ENCODE results near the gene NCLN.

GRCh38 chr19:3185461-3186159 lies at the start of gene NCLN:
- no peak for TF ChIP-seq CTCF (IDR thresholded peaks at IDR 0.05; ENCODE audit: low read length)
- no peak for TF ChIP-seq EZH2 (IDR thresholded peaks at IDR 0.05; ENCODE audit: borderline replicate concordance, low read length)
